HepG2 (cell line): ENCODE data around the gene MDP1. TPM values are rescaled to one million over a fixed set of nuclear protein-coding genes. Genes with fewer than 3 reads are reported as not detected.

Source experiments
- ARHGAP35 ChIP-seq: sonication (generic); formaldehyde crosslinking; IDR thresholded peaks from 2 replicates; pipeline ENCODE4 v1.9.0; 2022; ENCODE audit warnings: mild to moderate bottlenecking, inconsistent platforms, moderate library complexity, missing genetic modification reagents, borderline replicate concordance
- BRCA1 ChIP-seq: sonication (generic); formaldehyde crosslinking; IDR thresholded peaks from 2 replicates; pipeline ENCODE4 v1.4.0; 2020; ENCODE audit warnings: missing genetic modification reagents
- GPN1 ChIP-seq: sonication (generic); formaldehyde crosslinking; IDR thresholded peaks from 2 replicates; pipeline ENCODE4 v1.5.1; 2020; ENCODE audit warnings: missing genetic modification reagents, borderline replicate concordance
- GTF3A ChIP-seq: sonication (generic); formaldehyde crosslinking; conservative IDR thresholded peaks from 2 replicates; pipeline ENCODE4 v1.4.0; 2020; ENCODE audit warnings: mild to moderate bottlenecking, missing genetic modification reagents
- KLF13 ChIP-seq: sonication (generic); formaldehyde crosslinking; IDR thresholded peaks from 2 replicates; pipeline ENCODE4 v1.4.0; 2020; ENCODE audit warnings: mild to moderate bottlenecking, missing genetic modification reagents
- NFIB ChIP-seq: sonication (generic); formaldehyde crosslinking; IDR thresholded peaks from 2 replicates; pipeline ENCODE4 v1.9.0; 2021; ENCODE audit warnings: missing genetic modification reagents, mild to moderate bottlenecking, borderline replicate concordance
- NR2F2 ChIP-seq: IDR thresholded peaks from 2 replicates; pipeline ENCODE4 v1.6.1; 2012; ENCODE audit warnings: low read depth, inconsistent platforms, borderline replicate concordance
- NR2F6 ChIP-seq, 2 experiments: IDR thresholded peaks; 2 replicates each; pipeline ENCODE4 v1.6.1; 2016; ENCODE audit warnings: antibody characterized with exemption in 1 of 2, mild to moderate bottlenecking in 1 of 2
- PBX3 ChIP-seq: sonication (generic); formaldehyde crosslinking; IDR thresholded peaks from 2 replicates; pipeline ENCODE4 v1.8.1; 2023; ENCODE audit warnings: missing genetic modification reagents, inconsistent platforms, borderline replicate concordance
- RBM39 ChIP-seq: fragments of 200-400 bp; formaldehyde crosslinking; IDR thresholded peaks from one replicate; pipeline ENCODE4 v1.6.1; 2018; ENCODE audit warnings: antibody characterized with exemption, mild to moderate bottlenecking, low read depth, low read length; ENCODE audit not compliant: poor library complexity, severe bottlenecking
- TARDBP ChIP-seq: sonication (generic); formaldehyde crosslinking; IDR thresholded peaks from 2 replicates; pipeline ENCODE4 v1.8.0; 2022; ENCODE audit warnings: mild to moderate bottlenecking, missing genetic modification reagents
- YEATS4 ChIP-seq: sonication (generic); formaldehyde crosslinking; IDR thresholded peaks from 2 replicates; pipeline ENCODE4 v1.4.0; 2020; ENCODE audit warnings: missing genetic modification reagents, borderline replicate concordance
- ZBTB42 ChIP-seq: sonication (generic); formaldehyde crosslinking; IDR thresholded peaks from 2 replicates; pipeline ENCODE4 v1.5.0; 2020; ENCODE audit warnings: mild to moderate bottlenecking, missing genetic modification reagents
- ZFX ChIP-seq: sonication (generic); formaldehyde crosslinking; IDR thresholded peaks from 2 replicates; pipeline ENCODE4 v1.4.0; 2020; ENCODE audit warnings: mild to moderate bottlenecking, low read depth, missing genetic modification reagents, moderate library complexity
- ZNF207 ChIP-seq: fragments of 450-650 bp; IDR thresholded peaks from 2 replicates; pipeline ENCODE4 v1.6.1; 2016; ENCODE audit warnings: antibody characterized with exemption, borderline replicate concordance
- ZNF234 ChIP-seq: sonication (generic); formaldehyde crosslinking; conservative IDR thresholded peaks from 2 replicates; pipeline ENCODE4 v1.5.1; 2020; ENCODE audit warnings: mild to moderate bottlenecking, missing genetic modification reagents
- ZNF354B ChIP-seq: sonication (generic); formaldehyde crosslinking; IDR thresholded peaks from 2 replicates; pipeline ENCODE4 v1.8.0; 2022; ENCODE audit warnings: mild to moderate bottlenecking, missing genetic modification reagents
- ZNF382 ChIP-seq: sonication (generic); formaldehyde crosslinking; IDR thresholded peaks from 2 replicates; pipeline ENCODE4 v1.5.0; 2020; ENCODE audit warnings: missing genetic modification reagents, mild to moderate bottlenecking, borderline replicate concordance
- ZNF430 ChIP-seq: sonication (generic); formaldehyde crosslinking; IDR thresholded peaks from 2 replicates; pipeline ENCODE4 v1.9.0; 2021; ENCODE audit warnings: mild to moderate bottlenecking, missing genetic modification reagents
- ZNF546 ChIP-seq: sonication (generic); formaldehyde crosslinking; conservative IDR thresholded peaks from 2 replicates; pipeline ENCODE4 v1.8.1; 2023; ENCODE audit warnings: mild to moderate bottlenecking, missing genetic modification reagents
- ZNF737 ChIP-seq: sonication (generic); formaldehyde crosslinking; IDR thresholded peaks from 2 replicates; pipeline ENCODE4 v1.5.0; 2020; ENCODE audit warnings: missing genetic modification reagents, mild to moderate bottlenecking, borderline replicate concordance
- ZNF747 ChIP-seq: sonication (generic); formaldehyde crosslinking; IDR thresholded peaks from 2 replicates; pipeline ENCODE4 v1.8.1; 2023; ENCODE audit warnings: missing genetic modification reagents, mild to moderate bottlenecking, borderline replicate concordance
- ZNF776 ChIP-seq: sonication (generic); formaldehyde crosslinking; IDR thresholded peaks from 2 replicates; pipeline ENCODE4 v1.4.0; 2020; ENCODE audit warnings: mild to moderate bottlenecking, missing genetic modification reagents
- ZNF788 ChIP-seq: sonication (generic); formaldehyde crosslinking; IDR thresholded peaks from 2 replicates; pipeline ENCODE4 v1.5.0; 2020; ENCODE audit warnings: mild to moderate bottlenecking, missing genetic modification reagents, borderline replicate concordance
- ZNF839 ChIP-seq: sonication (generic); formaldehyde crosslinking; IDR thresholded peaks from 2 replicates; pipeline ENCODE4 v1.4.0; 2020; ENCODE audit warnings: missing genetic modification reagents, mild to moderate bottlenecking, borderline replicate concordance
- ZSCAN21 ChIP-seq: sonication (generic); formaldehyde crosslinking; IDR thresholded peaks from 2 replicates; pipeline ENCODE4 v1.8.0; 2022; ENCODE audit warnings: mild to moderate bottlenecking, missing genetic modification reagents, moderate library complexity, borderline replicate concordance
- polyA plus RNA-seq, 8 experiments: library from polyadenylated mRNA; depleted of rRNA in 3 of 8; stranded (reverse) in 7 of 8; unstranded in 1 of 8; fragments of >200 nt; fragmentation: Illumina TruSeq in 4 of 8; extraction: Trizol in 4 of 8; gene quantifications; 2 replicates each; pipeline versions ENCODE4 v1.2.1 to v1.2.3, GENCODE V29; 2011 to 2016; ENCODE audit warnings: low read depth in 4 of 8, missing spikeins in 1 of 8, mixed read lengths in 1 of 8; ENCODE audit not compliant: insufficient read depth in 1 of 8
- total RNA-seq, 5 experiments: library from RNA; depleted of rRNA; stranded (reverse); fragments of >200 nt; fragmentation: Illumina TruSeq; extraction: Trizol; gene quantifications; 2 replicates each; pipeline ENCODE4 v1.2.3, GENCODE V29; 2016; ENCODE audit warnings: low read depth in 1 of 5
- TF ChIP-seq, protein P1 (sequence below): sonication (generic); formaldehyde crosslinking; IDR thresholded peaks from 2 replicates; pipeline ENCODE4 v1.4.0; 2020; ENCODE audit warnings: missing genetic modification reagents; ENCODE audit errors: not compliant biosample characterization

MDP1 gene
- total and polyA plus RNA-seq, 2 of the 13 experiments (the other 11 are each of a cell fraction or from before 2014, with no cell fraction given), result 44.1 to 48.7 TPM

DNA sequence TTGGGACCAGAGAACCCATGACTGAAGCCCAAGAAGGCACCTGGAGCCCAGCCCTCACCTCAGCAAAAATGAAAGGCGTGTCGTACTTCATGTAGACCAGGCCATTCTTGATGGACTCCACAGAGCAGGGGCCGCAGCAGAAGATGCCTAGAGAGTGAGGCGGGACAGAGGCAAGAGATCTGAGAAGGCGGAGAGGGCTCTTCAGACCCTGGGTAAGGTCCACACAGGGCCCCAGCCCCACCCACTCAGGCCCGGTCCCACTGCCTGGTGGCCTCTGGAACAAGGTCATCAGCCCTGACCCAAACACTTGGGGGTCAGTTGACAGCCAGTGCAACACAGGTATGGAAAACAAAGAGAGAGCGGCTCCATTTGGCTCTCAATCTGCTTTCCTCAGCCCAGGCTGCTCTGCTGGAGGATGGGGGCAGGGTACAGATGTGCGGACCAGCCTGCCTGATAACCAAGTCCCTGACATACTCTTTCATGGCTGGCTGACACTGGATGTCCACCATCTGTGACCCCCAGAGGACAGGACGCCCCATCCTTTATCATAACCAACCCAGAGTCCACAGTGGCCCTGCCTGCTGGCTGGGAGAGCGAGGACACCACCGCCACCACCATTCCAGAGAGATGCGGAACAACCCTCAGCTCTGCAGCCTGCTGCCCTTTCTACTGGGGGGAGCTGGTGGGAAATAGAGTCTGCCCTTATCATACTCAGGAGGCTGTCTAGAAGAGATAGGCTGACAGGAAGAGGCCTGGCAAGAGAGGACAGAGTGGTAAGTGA is 40.3 kb upstream of the MDP1 start (continued):
- TF ChIP-seq ARHGAP35 (CRISPR knock-in tag) (0 out of 2 replicates have a peak, but pooled peaks have one; percentile 23), KLF13 (CRISPR knock-in tag) (0 out of 2 replicates have a peak, but pooled peaks have one; percentile 10), ZNF546 (no peak), NR2F6 (IDR thresholded peaks at IDR 0.05) (peak; percentile 88), NR2F6 (CRISPR knock-in tag; IDR thresholded peaks at IDR 0.05) (peak; percentile 77), ZNF788 (CRISPR knock-in tag) (peak; percentile 42; the same call in 1 of the 2 replicates), NR2F2 (peak; percentile 86), ZFX (CRISPR knock-in tag) (peak; percentile 34; the same call in 1 of the 2 replicates), ZNF234 (CRISPR knock-in tag) (0 out of 2 replicates have a peak, but pooled peaks have one; percentile 71), ZNF776 (CRISPR knock-in tag) (no peak), PBX3 (no peak), ZNF839 (CRISPR knock-in tag) (peak; percentile 23; the same call in 1 of the 2 replicates), BRCA1 (CRISPR knock-in tag) (no peak), ZNF747 (CRISPR knock-in tag) (peak; percentile 65; the same call in 1 of the 2 replicates), ZNF382 (no peak), RBM39 (no peak), ZNF354B (0 out of 2 replicates have a peak, but pooled peaks have one; percentile 17), TARDBP (CRISPR knock-in tag) (peak; percentile 17), ZBTB42 (peak; percentile 95), ZSCAN21 (CRISPR knock-in tag) (no peak; the same call in 1 of the 2 replicates), ZNF207 (no peak), GPN1 (CRISPR knock-in tag) (no peak), GTF3A (CRISPR knock-in tag) (no peak), ZNF430 (CRISPR knock-in tag) (peak; percentile 79), YEATS4 (CRISPR knock-in tag) (no peak), ZNF737 (CRISPR knock-in tag) (no peak), NFIB (0 out of 2 replicates have a peak, but pooled peaks have one; percentile 54)
- TF ChIP-seq, protein P1, sequence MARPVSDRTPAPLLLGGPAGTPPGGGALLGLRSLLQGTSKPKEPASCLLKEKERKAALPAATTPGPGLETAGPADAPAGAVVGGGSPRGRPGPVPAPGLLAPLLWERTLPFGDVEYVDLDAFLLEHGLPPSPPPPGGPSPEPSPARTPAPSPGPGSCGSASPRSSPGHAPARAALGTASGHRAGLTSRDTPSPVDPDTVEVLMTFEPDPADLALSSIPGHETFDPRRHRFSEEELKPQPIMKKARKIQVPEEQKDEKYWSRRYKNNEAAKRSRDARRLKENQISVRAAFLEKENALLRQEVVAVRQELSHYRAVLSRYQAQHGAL (CRISPR knock-in tag), result no peak
